ENCODE results near the gene ZFYVE19.
A peak's percentile ranks its signal among the peaks of the same experiment; 100 is the strongest.

The ZFYVE19 gene

GRCh38 chr15:40807028-40807887, at the start of gene ZFYVE19, which contains the start of gene DNAJC17:
Gene ZFYVE19, plus strand, starts transcription at chr15:40807089. Its CDS starts 501 bp downstream, at chr15:40807590.
Gene DNAJC17, minus strand, starts transcription at chr15:40807473. Its CDS starts 27 bp downstream, at chr15:40807446.
- peak; percentile 91 for DNase-seq (ENCODE audit: extremely low read depth, low read depth)
- H3K4me3 ChIP-seq (replicated peaks; ENCODE audit: low read depth, low read length), result peak within 1 kb of the TSS; percentile 78
- no peak for TF ChIP-seq CTCF (IDR thresholded peaks at IDR 0.05; ENCODE audit: low read depth, low read length, missing control alignments)

- TF ChIP-seq CTCF (IDR thresholded peaks at IDR 0.05; ENCODE audit: low read depth, low read length, missing control alignments), result no peak
- DNase-seq (ENCODE audit: extremely low read depth, low read depth), result no peak
- H3K4me3 ChIP-seq (replicated peaks; ENCODE audit: low read depth, low read length), result no peak overlapping the region
Observed at GRCh38 chr15:40759961-40760360, 46.9 kb upstream of the ZFYVE19 start.

GRCh38 chr15:40762919-40763800, 43.7 kb upstream of the ZFYVE19 start:
- no peak for DNase-seq (ENCODE audit: extremely low read depth, low read depth)
- no peak for TF ChIP-seq CTCF (IDR thresholded peaks at IDR 0.05; ENCODE audit: low read depth, low read length, missing control alignments)
- H3K4me3 ChIP-seq (replicated peaks; ENCODE audit: low read depth, low read length), result peak overlapping the region; percentile 46

GRCh38 chr15:40763801-40764628, 42.9 kb upstream of the ZFYVE19 start, which contains the start of gene GCHFR:
Gene GCHFR, plus strand, starts transcription at chr15:40764068. Its CDS starts 113 bp downstream, at chr15:40764181.
- no peak for DNase-seq (ENCODE audit: extremely low read depth, low read depth)
- H3K4me3 ChIP-seq (replicated peaks; ENCODE audit: low read depth, low read length), result peak within 1 kb of the TSS; percentile 46
- peak; percentile 8 for TF ChIP-seq CTCF (IDR thresholded peaks at IDR 0.05; ENCODE audit: low read depth, low read length, missing control alignments)

- no peak for DNase-seq (ENCODE audit: extremely low read depth, low read depth)
- peak overlapping the region; percentile 46 for H3K4me3 ChIP-seq (replicated peaks; ENCODE audit: low read depth, low read length)
- TF ChIP-seq CTCF (IDR thresholded peaks at IDR 0.05; ENCODE audit: low read depth, low read length, missing control alignments), result no peak
Observed at GRCh38 chr15:40764629-40765103, 42.2 kb upstream of the ZFYVE19 start.

All from HFF-Myc (cell line).